GM19455 (cell line): ENCODE data around the gene KRR1.

Experiments
- ATAC-seq: cut with Tn5 transposase; IDR thresholded peaks from one replicate; pipeline ENCODE4 v1.9.1; 2021; ENCODE audit not compliant: unreplicated experiment

The KRR1 gene

DNA sequence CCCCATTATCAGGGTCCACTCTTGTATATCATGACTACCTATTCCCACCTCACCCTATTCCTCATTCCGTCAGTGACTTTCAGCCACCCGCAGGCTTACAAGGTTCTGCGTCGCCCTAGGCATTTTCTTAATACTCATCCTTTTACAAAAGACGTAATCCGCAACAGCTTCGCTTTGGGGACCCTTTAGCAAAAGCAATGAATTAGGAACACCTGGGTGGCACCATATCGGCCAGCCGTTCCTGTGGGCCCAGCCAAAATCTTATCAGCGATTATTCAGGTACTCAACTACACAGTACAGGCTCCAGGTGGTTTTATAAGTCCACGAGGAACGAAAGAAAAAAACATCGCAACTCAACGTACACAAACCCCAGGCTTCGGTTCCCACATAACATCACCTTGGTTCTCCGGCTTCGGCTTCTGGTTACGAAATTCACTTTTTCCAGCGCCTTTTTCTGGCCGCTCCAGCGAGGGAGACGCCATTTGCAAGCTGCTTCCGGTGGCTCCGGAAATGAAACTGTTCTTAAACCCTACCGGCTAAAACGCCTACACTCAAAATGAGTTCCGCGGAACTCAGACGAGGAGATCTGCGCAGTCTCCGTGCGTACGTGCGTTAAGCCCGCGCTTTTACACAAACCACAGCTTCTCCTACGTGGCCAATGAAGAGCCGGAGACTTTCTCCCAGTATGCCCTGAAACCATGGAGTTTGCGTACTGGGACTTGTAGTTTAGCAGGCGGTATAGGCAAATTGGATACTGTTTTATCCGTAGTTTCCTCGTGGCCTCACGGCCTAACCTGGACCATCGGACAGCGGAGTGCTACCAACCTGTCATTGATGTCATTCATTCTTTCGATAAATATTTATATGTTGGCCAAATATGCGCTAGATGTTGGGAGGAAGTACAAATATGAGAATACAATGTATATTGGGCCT is at the start of gene KRR1:
KRR1 (minus strand) TSS at position 494 of the 933 bp plus-strand sequence; CDS start at position 482, 12 bp downstream.
- peak; percentile 97 for ATAC-seq

DNA sequence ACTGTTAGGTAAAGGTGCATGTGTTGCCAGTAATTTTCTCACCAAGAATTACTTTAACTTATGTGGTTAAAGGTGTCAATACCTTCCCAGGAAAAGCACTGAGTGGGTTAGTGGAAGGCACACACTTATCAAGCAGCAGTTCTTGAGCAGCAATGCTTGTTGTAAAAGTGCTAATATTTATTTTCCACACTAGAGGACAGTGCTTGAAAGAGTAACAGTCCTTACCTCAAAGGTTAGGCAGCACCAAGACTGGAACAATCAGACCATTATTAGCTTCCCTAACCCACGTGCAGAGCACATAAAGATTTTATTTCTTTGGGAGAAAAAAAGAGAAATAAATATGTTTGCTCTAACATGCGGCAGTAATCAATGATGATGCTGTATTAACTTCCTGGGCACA is 48.8 kb upstream of the KRR1 start:
- ATAC-seq, result no peak

DNA sequence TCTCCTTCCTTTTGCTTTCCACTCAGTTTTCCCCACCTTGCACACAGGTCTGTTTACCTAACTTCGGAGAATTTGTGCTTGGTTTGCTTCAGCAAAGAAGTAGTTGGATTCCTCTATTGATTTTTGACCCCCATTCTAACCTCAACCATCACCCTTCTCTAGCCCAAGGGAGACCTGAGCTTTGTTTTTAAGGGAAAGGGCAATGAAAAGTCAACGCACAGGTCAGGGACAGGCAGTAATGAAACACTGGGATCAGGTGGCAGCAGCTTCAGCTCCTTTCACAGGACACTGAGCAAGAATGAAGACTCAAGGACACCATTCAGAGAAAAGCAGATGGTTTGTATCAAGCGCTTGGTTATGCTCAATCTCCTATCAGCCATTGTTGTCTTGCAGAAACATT is 46.9 kb upstream of the KRR1 start:
- no peak for ATAC-seq

DNA sequence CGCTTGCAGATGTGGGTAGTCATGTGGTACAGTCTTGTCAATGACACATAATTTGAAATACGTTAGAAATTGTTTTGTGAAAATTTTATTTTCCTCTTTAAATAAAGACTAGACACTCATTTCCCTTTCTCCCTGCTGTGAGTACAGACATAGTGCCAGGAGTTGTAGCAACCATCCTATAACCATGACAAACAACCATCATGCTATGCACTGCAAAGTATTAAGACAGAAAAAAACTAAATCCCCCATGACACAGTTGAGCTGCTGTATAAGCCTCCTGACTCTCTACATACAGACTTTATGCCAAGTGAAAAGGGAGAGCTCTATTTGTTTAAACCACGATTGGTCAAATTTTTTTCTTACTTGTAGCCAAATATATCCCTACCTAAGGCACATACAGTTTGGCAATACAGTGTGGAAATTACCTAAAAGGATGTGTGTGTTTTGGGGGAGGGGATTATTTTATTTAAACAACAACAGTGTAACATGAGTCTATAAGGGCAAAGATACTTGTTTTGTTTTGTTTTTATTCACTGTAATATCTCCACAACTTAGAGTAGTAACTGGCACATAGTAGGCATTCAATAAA is 45.0 kb upstream of the KRR1 start:
- ATAC-seq, result no peak

DNA sequence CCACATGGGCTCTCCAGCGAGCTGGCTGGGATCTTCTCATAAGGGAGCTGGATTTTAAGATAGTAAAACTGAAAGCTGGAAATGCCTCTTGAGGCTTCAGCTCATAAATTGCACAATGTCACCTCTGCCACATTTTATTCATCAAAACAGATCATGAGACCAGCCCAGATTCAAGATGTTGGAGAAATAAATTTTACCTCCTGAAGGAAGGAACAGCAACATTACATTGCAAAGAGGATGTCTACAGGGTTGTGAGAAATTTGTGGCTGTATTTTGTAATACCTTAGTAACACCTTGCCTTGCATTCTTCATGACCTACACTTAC is 43.1 kb upstream of the KRR1 start:
- no peak for ATAC-seq

DNA sequence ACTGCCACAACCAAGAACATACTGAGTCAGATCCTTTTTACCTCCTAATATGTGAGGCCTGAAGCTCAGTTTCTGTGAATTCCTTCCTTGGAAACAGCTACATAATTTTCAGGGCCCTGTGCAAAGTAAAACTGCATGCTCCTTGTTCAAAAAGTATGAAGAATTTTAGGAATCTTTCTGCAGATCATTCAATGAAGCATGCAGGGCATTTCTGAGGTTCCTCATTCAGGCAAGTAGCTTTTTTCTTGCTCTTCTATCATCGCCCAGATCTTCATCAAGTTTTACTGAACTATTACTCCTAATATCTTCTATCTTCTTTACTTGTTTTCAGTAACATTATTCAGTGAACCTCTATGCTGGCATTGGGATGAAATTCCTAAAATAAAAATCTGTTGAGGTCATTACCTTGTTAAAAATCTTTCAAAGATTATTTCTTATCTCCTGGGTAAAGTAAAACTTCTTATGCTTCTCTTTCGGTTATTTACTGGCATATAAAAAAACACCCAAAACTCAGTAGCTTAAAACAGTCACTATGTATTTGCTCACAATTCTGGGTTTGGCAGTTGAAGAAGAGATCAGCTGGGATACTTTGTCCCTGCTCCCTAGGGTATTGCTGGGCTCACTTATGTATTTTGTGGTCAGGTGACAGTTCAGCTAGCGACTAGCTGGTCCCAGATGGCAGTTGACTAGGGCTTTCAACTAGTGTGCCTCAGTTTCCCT is 42.6 kb upstream of the KRR1 start:
- no peak for ATAC-seq

DNA sequence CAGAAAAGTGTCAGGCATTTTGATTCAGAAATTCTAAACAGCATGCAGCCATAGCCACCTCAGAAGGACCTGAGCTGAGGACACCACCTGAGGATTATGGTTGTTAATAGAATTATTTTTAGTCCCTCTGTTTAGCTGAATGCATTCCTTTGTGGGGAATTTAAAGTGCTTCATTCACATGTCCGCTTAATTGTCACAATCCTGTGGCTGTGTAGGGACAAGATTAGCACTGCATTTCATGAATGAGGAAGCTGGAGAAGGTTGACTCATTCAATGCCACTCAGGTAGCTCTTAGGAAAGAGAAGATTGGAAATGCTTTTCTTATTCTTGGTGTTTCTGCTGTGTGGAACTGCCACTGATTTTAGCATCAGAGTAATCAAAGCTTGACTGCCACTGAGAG is 42.0 kb upstream of the KRR1 start:
- no peak for ATAC-seq

DNA sequence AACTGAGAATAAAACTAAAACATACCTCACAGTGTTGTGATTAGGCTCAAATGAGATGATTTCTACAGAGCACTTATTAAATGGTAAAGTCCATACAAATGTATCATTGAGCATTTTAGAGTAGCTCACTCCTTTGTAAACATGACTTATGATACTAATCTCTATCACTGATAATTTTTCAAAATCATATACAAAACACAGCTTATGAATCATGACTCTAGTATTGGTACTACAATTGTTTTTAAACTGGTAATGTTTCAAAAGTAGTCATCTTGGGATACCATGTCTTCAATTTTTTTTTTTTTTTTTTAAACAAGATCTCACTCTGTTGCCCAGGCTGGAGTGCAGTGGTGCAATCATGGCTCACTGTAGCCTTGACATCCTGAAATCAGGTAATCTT is 40.1 kb upstream of the KRR1 start:
- no peak for ATAC-seq

DNA sequence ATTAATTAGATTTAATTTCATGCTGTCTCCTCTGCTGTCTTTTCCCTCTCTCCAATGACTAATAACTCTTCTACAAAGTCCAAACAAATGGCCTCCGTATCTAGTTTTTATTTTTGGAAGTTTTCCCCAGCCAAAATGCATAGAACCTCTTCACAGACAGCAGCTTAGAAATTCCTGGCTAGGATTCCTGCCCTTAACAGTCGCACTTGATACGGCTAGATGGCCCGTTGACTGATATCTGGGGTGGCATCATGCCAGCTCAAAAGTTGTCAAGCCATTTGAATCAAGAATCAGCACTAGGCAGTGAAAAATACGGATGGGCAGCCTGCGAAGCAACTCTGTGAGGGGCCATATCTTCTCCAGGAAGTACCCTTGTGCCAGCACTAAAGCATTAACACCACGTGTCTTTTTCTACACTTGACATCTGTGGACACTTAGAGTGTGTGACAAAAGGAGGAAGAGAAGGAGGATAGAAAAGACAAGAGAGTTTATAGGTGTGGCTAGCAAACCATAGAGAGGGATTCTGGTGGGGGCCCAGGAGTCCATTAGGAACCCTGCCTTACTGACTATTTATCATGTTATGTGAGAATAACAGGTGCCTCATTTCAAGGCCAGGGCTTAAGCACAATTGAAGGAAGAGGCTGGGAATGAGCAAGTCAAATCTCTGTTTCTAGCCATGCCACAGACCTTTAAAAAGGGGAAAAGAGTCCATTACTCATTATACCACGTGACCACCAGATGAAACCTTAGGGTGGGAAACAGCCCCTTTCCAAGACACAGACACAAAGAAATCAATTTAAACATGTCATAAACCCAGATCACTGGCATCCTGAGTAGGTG is 39.2 kb upstream of the KRR1 start:
- no peak for ATAC-seq

DNA sequence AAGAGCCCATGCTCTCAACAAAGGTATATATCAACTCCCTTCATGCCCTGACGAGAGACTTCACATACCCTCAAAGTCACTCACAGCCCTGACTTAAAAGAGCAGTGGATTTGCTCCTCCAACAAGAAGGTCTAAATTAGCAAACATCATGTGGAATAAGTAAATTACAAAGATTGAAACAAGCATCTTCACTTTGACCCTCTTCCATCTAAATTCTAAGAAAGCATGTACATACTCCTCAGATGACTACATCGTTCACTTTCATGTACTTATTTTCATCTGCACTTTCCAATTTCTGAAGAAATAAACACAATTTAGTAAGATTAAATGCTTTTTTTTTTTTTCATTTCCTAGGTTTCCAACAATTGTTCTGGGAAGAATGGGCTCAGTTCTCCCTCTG is 38.6 kb upstream of the KRR1 start:
- ATAC-seq, result no peak

DNA sequence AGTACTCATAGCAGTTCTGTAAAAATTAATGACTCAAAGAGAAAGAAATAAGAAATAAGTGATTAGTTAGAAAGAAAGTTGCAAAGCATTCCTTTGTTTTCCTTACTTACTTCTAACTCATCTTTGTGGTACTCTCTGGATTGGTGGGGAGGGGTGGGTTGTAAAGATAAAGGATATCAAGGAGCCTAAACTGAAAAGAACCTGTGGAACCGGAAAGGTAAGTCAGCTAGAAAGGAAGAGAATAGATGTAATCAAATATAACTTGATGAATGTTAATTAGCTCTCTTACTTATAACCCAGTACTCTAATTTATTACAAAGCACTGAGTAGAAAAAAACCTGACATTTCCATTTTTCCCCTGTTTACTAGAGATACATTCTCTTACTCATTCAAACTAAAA is 37.5 kb upstream of the KRR1 start:
- ATAC-seq, result no peak

DNA sequence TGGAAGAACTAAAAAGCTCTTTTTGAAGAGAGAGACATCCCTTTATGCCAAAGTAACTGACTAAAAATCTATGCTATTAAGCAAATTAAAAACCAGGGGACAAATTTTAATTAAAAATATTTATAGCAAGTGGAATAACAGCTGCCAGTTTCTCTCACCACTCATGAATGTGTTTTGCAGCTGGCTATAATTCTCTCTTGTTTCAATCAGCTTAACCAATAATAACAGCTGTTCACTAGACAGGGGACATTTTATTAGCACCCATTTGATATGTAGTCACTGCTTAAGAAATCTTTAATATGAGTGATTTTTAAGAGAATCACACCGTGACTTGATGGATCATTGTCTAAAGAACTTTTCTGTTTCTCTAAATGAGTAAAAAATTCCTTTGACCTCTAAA is 34.2 kb upstream of the KRR1 start:
- ATAC-seq, result no peak

DNA sequence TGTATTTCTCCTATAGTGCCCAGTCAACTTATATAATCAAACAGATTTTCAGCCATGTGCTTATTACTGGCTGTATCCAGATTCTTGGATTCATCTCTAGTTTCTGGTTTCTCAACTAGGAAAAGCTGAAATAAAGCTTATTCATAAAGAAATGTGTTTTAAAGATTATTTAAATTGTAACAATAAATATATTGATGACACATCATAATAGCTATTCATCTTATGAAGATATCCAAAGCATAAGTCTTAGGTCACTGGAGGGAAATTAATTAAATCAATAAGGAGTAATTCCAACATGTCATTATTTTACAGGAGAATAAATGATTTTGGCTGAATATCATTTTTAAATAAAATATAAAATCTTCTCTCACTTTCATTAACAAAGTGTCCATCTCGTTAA is 32.1 kb upstream of the KRR1 start:
- ATAC-seq, result no peak

DNA sequence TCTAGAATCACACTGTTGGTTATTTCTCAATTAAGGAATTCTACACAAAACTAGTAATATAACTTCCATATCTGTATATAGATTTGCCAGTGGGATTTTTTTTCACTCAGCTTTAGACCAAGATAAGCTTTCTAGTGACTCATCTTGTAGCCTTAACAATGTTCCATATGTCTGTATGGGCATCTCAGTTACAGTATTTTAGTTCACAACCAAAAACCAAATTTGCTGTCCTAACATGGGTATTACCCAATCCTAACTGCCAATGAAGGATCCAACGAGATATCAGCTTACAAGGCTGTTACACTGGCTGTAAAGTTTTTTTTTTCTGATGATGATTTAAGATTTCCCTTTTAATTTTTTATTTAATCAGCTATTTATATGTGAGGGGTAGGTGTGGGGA is 31.5 kb upstream of the KRR1 start:
- ATAC-seq, result no peak

DNA sequence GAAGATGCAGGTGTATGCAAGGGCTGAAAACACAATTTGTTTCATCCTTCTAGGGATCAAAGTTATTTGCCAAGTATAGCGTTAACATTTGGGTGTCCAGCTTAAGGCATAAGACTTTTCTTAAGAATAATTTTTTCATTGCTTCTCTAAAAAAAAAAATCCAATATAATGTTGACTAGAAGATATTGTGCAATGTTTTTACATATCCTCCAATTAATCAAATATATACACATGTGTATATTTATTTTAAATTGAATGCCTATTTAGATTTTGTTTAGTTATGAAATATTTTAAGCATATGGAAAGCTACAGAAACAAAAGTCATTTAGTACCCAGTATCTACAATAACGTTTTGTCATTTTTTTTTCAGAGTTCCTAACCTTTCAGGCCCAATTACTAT is 28.5 kb upstream of the KRR1 start:
- ATAC-seq, result no peak

DNA sequence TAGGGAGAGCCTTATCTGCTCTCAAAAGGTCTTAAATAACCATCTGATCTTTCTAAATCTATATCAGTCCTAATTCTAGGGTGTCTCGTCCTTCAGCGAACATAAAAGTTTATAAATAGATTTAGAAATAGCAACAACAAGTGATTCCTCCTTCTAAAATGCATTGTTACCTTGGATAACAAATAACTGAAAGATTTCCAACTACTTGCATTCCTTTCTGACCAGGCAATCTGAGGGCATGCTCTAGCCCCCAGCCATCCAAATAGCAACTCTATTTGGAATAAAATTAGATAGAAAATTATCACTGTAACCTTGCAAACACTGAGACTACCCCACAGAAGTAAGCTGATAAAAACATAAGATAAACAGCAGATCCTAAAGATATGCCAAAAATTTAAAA is 21.8 kb upstream of the KRR1 start:
- ATAC-seq, result no peak

DNA sequence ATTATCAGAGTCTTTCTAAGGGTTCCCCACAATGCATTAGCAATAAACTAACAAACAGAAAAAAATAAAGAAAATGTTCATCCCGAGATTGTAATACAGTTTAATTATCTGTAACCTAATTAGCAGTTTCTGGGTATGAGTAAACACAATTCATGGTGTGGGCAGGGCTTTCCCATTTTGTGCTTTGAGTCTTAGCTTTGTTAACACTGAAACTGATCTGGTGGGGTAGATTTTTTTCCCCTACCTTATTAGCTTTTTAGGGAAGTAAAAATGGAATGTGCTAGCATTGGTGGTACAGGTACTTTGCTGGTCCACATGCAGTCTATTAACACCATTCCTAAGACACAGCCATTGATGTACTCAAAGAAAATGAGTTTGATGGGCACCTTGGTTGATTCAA is 18.4 kb upstream of the KRR1 start:
- ATAC-seq, result no peak

DNA sequence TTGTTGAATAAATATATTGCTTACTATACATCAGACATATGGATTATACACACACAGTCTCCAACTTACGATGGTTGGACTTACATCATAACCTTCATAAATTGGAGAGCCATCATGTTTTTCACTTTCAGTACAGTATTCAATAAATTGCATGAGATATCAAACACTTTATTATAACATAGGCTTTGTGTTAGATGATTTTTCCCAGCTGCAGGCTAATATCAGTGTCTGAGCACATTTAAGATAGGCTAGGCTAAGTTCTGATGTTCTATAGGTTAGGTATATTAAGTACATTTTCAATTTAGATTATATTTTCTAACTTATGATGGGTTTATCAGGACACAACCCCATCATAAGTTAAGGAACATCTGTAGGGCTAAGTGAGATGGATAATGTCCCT is 17.9 kb upstream of the KRR1 start:
- ATAC-seq, result no peak

DNA sequence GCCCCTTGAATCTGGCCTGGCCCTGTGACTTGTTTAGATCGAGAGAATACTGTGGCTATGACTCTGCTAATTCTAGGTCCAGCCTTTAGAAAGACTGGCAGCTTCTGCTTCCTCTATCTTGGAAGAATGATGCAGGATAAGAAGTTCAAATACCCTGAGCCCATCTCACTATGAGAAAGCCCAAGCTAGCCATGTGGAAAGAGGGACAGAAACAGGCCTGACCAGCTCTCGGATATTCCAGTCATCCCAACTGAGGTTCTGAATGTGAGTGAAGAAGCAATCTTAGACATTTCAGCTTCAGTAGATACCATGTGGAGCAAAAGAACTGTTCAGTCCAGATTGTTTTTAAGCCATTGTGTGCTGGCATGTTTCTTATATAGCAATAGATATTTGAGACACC is 17.3 kb upstream of the KRR1 start:
- no peak for ATAC-seq

DNA sequence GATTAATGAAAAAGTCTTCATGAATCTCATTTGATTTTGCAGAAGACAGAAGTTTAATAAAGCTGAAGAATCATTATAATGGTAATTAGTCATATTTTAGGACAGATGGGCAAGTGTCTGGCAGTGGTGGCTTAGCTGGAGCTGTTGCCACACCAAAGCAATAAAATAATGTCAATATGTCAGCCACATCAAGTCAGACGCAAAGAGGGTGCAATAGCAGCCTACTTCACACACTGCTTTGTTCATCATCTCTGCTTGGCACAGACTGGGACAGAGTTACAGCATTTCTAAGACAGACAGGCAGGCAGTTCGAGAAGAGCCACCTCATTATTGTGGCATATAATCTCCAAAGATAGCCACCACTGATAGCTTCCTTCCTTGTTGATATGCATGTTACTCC is 16.9 kb upstream of the KRR1 start:
- ATAC-seq, result no peak
